A549 treated with ZK216348 at 1 μM for 4 hours (cell line): ENCODE measurements around the gene DAAM2. TPM values are rescaled to one million over a fixed set of nuclear protein-coding genes. Genes with fewer than 3 reads are reported as not detected.

Source experiments
- total RNA-seq: library from RNA; stranded (reverse); fragments of 200-300 nt; extraction: Qiagen RNA extraction; gene quantifications from 5 replicates; pipeline ENCODE4 v1.2.3, GENCODE V29; 2022; ENCODE audit warnings: low read depth

DAAM2 gene
- total RNA-seq: 0.02 to 0.04 TPM in 2 of 5 replicates, not detected in the others

GRCh38 chr6:39791850-39792539, at the start of gene DAAM2:
Gene DAAM2, plus strand, starts transcription at chr6:39792376. Its CDS starts 63,927 bp downstream, at chr6:39856303.

GRCh38 chr6:39934131-39934757, 142.1 kb downstream of the DAAM2 start, which contains the start of gene MOCS1:
Gene MOCS1, minus strand, starts transcription at chr6:39934462. Its CDS starts 45 bp downstream, at chr6:39934417.

Other genes with a start within 250 kb of the DAAM2 start
- gene KIF6, start 67.0 kb upstream of the DAAM2 start, total RNA-seq: 0.11 to 0.45 TPM (median 0.13 TPM) in 4 of 5 replicates, not detected in the other
- gene MOCS1, start 142.1 kb downstream of the DAAM2 start, total RNA-seq: 1.7 to 2.0 TPM (median 1.9 TPM) in 5 replicates